Fibroblast of lung (primary cell): ENCODE results near the gene MTNR1B.

Experiments
- EZH2 ChIP-seq: IDR thresholded peaks from 2 replicates; pipeline ENCODE4 v1.5.1; 2012; ENCODE audit warnings: low read length, control low read depth, mild to moderate bottlenecking; ENCODE audit errors: missing control alignments
- TF ChIP-seq, protein P1 (sequence below), 2 donors: IDR thresholded peaks in 1 of 2; conservative IDR thresholded peaks in 1 of 2; 1 replicate in 1 of 2; 2 replicates in 1 of 2; pipeline ENCODE4 v1.5.1; 2011 to 2012; ENCODE audit warnings: low read length in 2 of 2, control low read depth in 1 of 2, inconsistent platforms in 1 of 2, low read depth in 1 of 2, mild to moderate bottlenecking in 1 of 2

DNA sequence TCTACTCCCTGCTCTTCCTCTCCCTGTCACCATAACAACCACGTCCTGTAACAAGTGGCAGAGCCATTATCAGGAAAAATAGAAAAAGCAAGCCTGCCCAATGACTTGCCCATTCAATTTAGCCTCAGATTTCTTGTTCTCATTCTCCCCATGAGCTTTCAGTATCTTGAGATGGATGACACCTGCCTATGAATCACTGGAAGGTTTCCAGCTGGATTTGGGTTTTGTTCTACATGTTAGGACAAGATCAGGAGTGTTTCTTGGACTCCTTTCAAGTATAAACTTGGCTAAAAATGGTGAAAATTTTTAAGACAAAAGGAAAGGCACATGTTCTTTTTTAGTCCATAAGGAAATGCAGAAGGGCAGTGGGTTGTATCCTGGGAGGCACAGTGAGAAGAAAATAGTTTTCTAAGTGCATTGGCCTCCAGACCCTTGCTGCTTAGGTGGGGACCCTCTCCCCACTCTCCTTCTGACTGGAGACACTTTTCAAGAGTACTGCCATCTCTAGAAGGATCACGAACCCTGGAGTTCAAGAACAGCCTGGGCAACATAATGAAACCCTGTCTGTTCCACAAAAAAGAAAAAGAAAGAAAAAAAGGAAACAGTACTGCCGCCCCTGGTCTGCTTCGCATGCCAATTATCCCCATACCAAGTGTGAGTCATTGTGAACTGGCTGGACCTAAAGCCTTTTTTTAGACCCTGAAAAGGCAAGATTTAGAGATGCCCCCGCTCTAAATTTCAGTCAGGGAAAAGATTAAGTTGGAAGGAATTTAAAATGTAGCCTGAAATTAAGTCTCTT, 51.0 kb downstream of the MTNR1B start:
- TF ChIP-seq, protein P1, sequence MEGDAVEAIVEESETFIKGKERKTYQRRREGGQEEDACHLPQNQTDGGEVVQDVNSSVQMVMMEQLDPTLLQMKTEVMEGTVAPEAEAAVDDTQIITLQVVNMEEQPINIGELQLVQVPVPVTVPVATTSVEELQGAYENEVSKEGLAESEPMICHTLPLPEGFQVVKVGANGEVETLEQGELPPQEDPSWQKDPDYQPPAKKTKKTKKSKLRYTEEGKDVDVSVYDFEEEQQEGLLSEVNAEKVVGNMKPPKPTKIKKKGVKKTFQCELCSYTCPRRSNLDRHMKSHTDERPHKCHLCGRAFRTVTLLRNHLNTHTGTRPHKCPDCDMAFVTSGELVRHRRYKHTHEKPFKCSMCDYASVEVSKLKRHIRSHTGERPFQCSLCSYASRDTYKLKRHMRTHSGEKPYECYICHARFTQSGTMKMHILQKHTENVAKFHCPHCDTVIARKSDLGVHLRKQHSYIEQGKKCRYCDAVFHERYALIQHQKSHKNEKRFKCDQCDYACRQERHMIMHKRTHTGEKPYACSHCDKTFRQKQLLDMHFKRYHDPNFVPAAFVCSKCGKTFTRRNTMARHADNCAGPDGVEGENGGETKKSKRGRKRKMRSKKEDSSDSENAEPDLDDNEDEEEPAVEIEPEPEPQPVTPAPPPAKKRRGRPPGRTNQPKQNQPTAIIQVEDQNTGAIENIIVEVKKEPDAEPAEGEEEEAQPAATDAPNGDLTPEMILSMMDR (conservative IDR thresholded peaks at IDR 0.05 in 1 of 2, IDR thresholded peaks at IDR 0.05 in 1 of 2; ENCODE audit: low read depth in 1 of 2, low read length in 2 of 2): peak in 1 of 2 donors; percentile 10
- TF ChIP-seq EZH2: no peak
